GM18951 (cell line): ENCODE results near the gene PTPRG.

ENCODE experiments used
- POLR2A ChIP-seq: IDR thresholded peaks from 4 replicates; pipeline ENCODE4 v1.6.1; 2011; ENCODE audit warnings: mild to moderate bottlenecking; ENCODE audit not compliant: insufficient read length, insufficient read depth; ENCODE audit errors: extremely low read depth
- in situ Hi-C: fragments of 300-500 bp; cut with MboI; formaldehyde crosslinking; loops from one replicate; pipeline ENCODE4 v1.12.0; 2022; ENCODE audit warnings: low sequenced_read_pairs, mixed read lengths, inconsistent platforms; ENCODE audit not compliant: unreplicated experiment

The PTPRG gene

GRCh38 chr3:61569856-61570580, 8.6 kb downstream of the PTPRG start:
- TF ChIP-seq POLR2A: no peak
- in situ Hi-C loops: no loop called here

GRCh38 chr3:61570813-61571212, 9.4 kb downstream of the PTPRG start:
- in situ Hi-C loops: no loop called here
- no peak for TF ChIP-seq POLR2A

- in situ Hi-C loops: no loop called here
- TF ChIP-seq POLR2A: no peak
These were observed 10.4 kb downstream of the PTPRG start for GRCh38 chr3:61571516-61572336.

- in situ Hi-C loops: no loop called here
- TF ChIP-seq POLR2A: no peak
These were observed 11.5 kb downstream of the PTPRG start for GRCh38 chr3:61572879-61573278.

GRCh38 chr3:61573441-61573840, 12.1 kb downstream of the PTPRG start:
- in situ Hi-C loops: no loop called here
- TF ChIP-seq POLR2A: no peak

- in situ Hi-C loops: no loop called here
These were observed 13.5 kb downstream of the PTPRG start for GRCh38 chr3:61574854-61575253.

GRCh38 chr3:61575893-61576292, 14.5 kb downstream of the PTPRG start:
- in situ Hi-C loops: no loop called here
- no peak for TF ChIP-seq POLR2A

More at GRCh38 chr3:61574854-61575253, 13.5 kb downstream of the PTPRG start:
- no peak for TF ChIP-seq POLR2A

- TF ChIP-seq POLR2A: no peak
- in situ Hi-C loops: no loop called here
These were observed 16.4 kb downstream of the PTPRG start for GRCh38 chr3:61577760-61578159.

- in situ Hi-C loops: no loop called here
These were observed 17.4 kb downstream of the PTPRG start for GRCh38 chr3:61578667-61579367.

GRCh38 chr3:61579685-61580084, 18.3 kb downstream of the PTPRG start:
- in situ Hi-C loops: no loop called here
- TF ChIP-seq POLR2A: no peak

More at GRCh38 chr3:61578667-61579367, 17.4 kb downstream of the PTPRG start:
- no peak for TF ChIP-seq POLR2A

- TF ChIP-seq POLR2A: no peak
- in situ Hi-C loops: no loop called here
These were observed 19.7 kb downstream of the PTPRG start for GRCh38 chr3:61580982-61581643.

GRCh38 chr3:61582287-61582686, 20.9 kb downstream of the PTPRG start:
- in situ Hi-C loops: no loop called here
- TF ChIP-seq POLR2A: no peak

GRCh38 chr3:61582846-61583245, 21.5 kb downstream of the PTPRG start:
- in situ Hi-C loops: no loop called here
- no peak for TF ChIP-seq POLR2A
